Measurements from ENCODE around the gene PDP2. TPM values are rescaled to one million over a fixed set of nuclear protein-coding genes. Genes with fewer than 3 reads are reported as not detected.

Gene PDP2
- total and polyA plus RNA-seq, 10 donors, result 1.0 to 9.6 (median 5.6) TPM

Other genes with a start within 250 kb of the PDP2 start
- gene CMTM4, start 183.8 kb upstream of the PDP2 start, total RNA-seq, result 10 to 100 TPM in 1 of 7 donors, 1 to 10 TPM in 6; 3.8 to 10.2 (median 7.4) TPM
- 1 to 10 TPM in 2 of 3 donors, under 1 TPM in 1; 0.70 to 1.5 (median 1.1) TPM for gene CMTM4, start 183.8 kb upstream of the PDP2 start, polyA plus RNA-seq
- 100 to 1,000 TPM in 5 of 7 donors, 10 to 100 TPM in 2; 77.7 to 132 (median 118) TPM for gene DYNC1LI2, start 128.9 kb upstream of the PDP2 start, total RNA-seq
- gene DYNC1LI2, start 128.9 kb upstream of the PDP2 start, polyA plus RNA-seq, result 10 to 100 TPM; 15.6 to 33.2 (median 24.5) TPM
- gene TERB1, start 78.9 kb upstream of the PDP2 start, total RNA-seq, result under 1 TPM in 1 of 7 donors, not detected in 6; 0.41 TPM
- under 1 TPM in 1 of 3 donors, not detected in 2; 0.04 TPM for gene TERB1, start 78.9 kb upstream of the PDP2 start, polyA plus RNA-seq
- gene NAE1, start 49.5 kb upstream of the PDP2 start, total RNA-seq, result 10 to 100 TPM; 32.4 to 51.4 (median 44.5) TPM
- gene NAE1, start 49.5 kb upstream of the PDP2 start, polyA plus RNA-seq, result 10 to 100 TPM; 29.7 to 31.0 (median 29.9) TPM
- gene CA7, start 36.1 kb upstream of the PDP2 start, total RNA-seq, result not detected
- gene CA7, start 36.1 kb upstream of the PDP2 start, polyA plus RNA-seq, result not detected
- gene CDH16, start 38.4 kb downstream of the PDP2 start, total RNA-seq, result not detected
- gene CDH16, start 38.4 kb downstream of the PDP2 start, polyA plus RNA-seq, result not detected
- gene RRAD, start 45.0 kb downstream of the PDP2 start, total RNA-seq, result 1 to 10 TPM in 5 of 7 donors, under 1 TPM in 2; 0.52 to 2.4 (median 1.5) TPM
- 10 to 100 TPM in 1 of 3 donors, 1 to 10 TPM in 2; 4.0 to 16.4 (median 5.2) TPM for gene RRAD, start 45.0 kb downstream of the PDP2 start, polyA plus RNA-seq
- gene CIAO2B, start 53.9 kb downstream of the PDP2 start, total RNA-seq, result 10 to 100 TPM; 46.8 to 63.1 (median 55.8) TPM
- gene CIAO2B, start 53.9 kb downstream of the PDP2 start, polyA plus RNA-seq, result 100 to 1,000 TPM; 114 to 168 (median 148) TPM
- gene CES2, start 55.0 kb downstream of the PDP2 start, total RNA-seq, result 10 to 100 TPM; 21.6 to 48.1 (median 34.8) TPM
- 10 to 100 TPM in 1 of 3 donors, 1 to 10 TPM in 2; 8.0 to 21.4 (median 8.5) TPM for gene CES2, start 55.0 kb downstream of the PDP2 start, polyA plus RNA-seq
- 1 to 10 TPM in 1 of 7 donors, under 1 TPM in 5, not detected in 1; 0.23 to 1.3 (median 0.33) TPM for gene CES3, start 80.8 kb downstream of the PDP2 start, total RNA-seq
- gene CES3, start 80.8 kb downstream of the PDP2 start, polyA plus RNA-seq, result under 1 TPM; 0.27 to 0.80 (median 0.43) TPM
- 1 to 10 TPM; 5.0 to 9.1 (median 6.3) TPM for gene CES4A, start 108.1 kb downstream of the PDP2 start, total RNA-seq
- 1 to 10 TPM; 5.3 to 9.9 (median 8.0) TPM for gene CES4A, start 108.1 kb downstream of the PDP2 start, polyA plus RNA-seq
- gene CBFB, start 148.6 kb downstream of the PDP2 start, total RNA-seq, result 10 to 100 TPM; 55.8 to 80.4 (median 58.6) TPM
- 10 to 100 TPM; 22.7 to 35.1 (median 29.1) TPM for gene CBFB, start 148.6 kb downstream of the PDP2 start, polyA plus RNA-seq
- gene PHAF1, start 229.4 kb downstream of the PDP2 start, total RNA-seq, result 10 to 100 TPM; 15.3 to 44.0 (median 19.8) TPM
- gene PHAF1, start 229.4 kb downstream of the PDP2 start, polyA plus RNA-seq, result 10 to 100 TPM in 1 of 3 donors, 1 to 10 TPM in 2; 5.5 to 10.3 (median 9.9) TPM